Measurements from ENCODE around the gene MEIKIN. TPM values are rescaled to one million over a fixed set of nuclear protein-coding genes. Genes with fewer than 3 reads are reported as not detected.
"Not testable (repeated sequence)": the region's sequence is repeated elsewhere in the genome, so short reads cannot be mapped to it uniquely, and the experiment has no call there.

MEIKIN gene
- polyA plus RNA-seq, 1 donor from 2014 or later: not detected

GRCh38 chr5:131832702-131833101 lies 112.8 kb downstream of the MEIKIN start:
- not testable (repeated sequence) for H3K4me2 ChIP-seq (ENCODE audit: low read length); H2AFZ ChIP-seq (ENCODE audit: low read depth, low read length)

DNA sequence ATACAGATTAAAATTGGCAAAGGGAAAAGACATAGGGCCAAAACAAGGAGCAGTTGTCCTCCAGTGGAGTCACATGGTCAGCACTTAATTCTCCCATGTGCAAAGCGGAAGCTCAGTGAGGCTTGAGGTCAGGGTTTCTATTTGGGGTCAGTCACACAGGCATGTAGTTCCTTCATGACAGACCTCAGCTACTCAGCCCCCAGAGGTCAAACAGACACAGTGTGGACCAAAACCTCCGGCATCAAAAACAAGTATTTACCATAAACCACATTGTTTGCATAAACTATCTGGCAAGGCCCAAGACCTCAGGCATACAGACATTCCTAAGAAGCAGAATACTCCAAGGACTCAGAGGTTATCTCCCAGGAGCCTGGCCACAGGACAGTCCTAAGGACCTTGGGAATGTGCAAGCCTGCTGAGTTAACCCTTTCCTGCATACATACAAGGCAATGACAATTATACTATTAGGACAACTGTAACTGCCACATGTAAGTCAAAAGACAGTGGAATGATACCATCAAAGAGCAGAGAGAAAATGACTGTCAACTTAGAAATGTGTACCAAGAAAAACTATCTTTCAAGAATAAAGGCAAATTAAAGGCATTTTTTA lies 120.0 kb downstream of the MEIKIN start:
- TF ChIP-seq SMC3 (conservative IDR thresholded peaks at IDR 0.05; ENCODE audit: poor library complexity) (no peak), POLR2AphosphoS5 (IDR thresholded peaks at IDR 0.05) (no peak), MXI1 (conservative IDR thresholded peaks at IDR 0.05; ENCODE audit: poor library complexity, severe bottlenecking) (no peak), EZH2 (IDR thresholded peaks at IDR 0.05; ENCODE audit: borderline replicate concordance, insufficient read depth, low read length, poor library complexity, severe bottlenecking) (no peak), EP300 (conservative IDR thresholded peaks at IDR 0.05; ENCODE audit: poor library complexity, severe bottlenecking) (no peak), TAF1 (IDR thresholded peaks at IDR 0.05; ENCODE audit: low read depth) (no peak), REST (IDR thresholded peaks at IDR 0.05; ENCODE audit: borderline replicate concordance) (no peak), RAD21 (conservative IDR thresholded peaks at IDR 0.05) (no peak)
- TF ChIP-seq, protein P1, sequence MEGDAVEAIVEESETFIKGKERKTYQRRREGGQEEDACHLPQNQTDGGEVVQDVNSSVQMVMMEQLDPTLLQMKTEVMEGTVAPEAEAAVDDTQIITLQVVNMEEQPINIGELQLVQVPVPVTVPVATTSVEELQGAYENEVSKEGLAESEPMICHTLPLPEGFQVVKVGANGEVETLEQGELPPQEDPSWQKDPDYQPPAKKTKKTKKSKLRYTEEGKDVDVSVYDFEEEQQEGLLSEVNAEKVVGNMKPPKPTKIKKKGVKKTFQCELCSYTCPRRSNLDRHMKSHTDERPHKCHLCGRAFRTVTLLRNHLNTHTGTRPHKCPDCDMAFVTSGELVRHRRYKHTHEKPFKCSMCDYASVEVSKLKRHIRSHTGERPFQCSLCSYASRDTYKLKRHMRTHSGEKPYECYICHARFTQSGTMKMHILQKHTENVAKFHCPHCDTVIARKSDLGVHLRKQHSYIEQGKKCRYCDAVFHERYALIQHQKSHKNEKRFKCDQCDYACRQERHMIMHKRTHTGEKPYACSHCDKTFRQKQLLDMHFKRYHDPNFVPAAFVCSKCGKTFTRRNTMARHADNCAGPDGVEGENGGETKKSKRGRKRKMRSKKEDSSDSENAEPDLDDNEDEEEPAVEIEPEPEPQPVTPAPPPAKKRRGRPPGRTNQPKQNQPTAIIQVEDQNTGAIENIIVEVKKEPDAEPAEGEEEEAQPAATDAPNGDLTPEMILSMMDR (IDR thresholded peaks at IDR 0.05; ENCODE audit: poor library complexity, severe bottlenecking): no peak
- H3K79me2 ChIP-seq (replicated peaks; ENCODE audit: insufficient read depth, low read length): no peaks in the 10 kb centered on the region
- H3F3A ChIP-seq (ENCODE audit: insufficient read depth, low read length, poor library complexity, severe bottlenecking): no peaks in the 10 kb centered on the region
- no peaks in the 10 kb centered on the region for H3K36me3 ChIP-seq (ENCODE audit: insufficient read depth, low read length)
- H2AFZ ChIP-seq (ENCODE audit: low read depth, low read length): no peak overlapping the region
- no peaks in the 10 kb centered on the region for H3K9me3 ChIP-seq (ENCODE audit: low read length)
- H3K27me3 ChIP-seq (ENCODE audit: insufficient read depth, low read depth, low read length): no peaks in the 10 kb centered on the region
- no peak overlapping the region for H3K4me2 ChIP-seq (ENCODE audit: low read length)
- H3K9me2 ChIP-seq (ENCODE audit: insufficient read depth, low read length): no peaks in the 10 kb centered on the region
- H3K27ac ChIP-seq (ENCODE audit: low read length): no peak overlapping the region
- H3K9ac ChIP-seq (ENCODE audit: low read length): no peak overlapping the region
- H4K20me1 ChIP-seq (ENCODE audit: insufficient read depth): no peaks in the 10 kb centered on the region
- no peak overlapping the region for H3K4me3 ChIP-seq (ENCODE audit: low read length)

More at GRCh38 chr5:131832702-131833101, 112.8 kb downstream of the MEIKIN start:
- H3K9me3 ChIP-seq (ENCODE audit: low read length); H3K9ac ChIP-seq (ENCODE audit: low read length); H3K9me2 ChIP-seq (ENCODE audit: insufficient read depth, low read length); H3K27me3 ChIP-seq (ENCODE audit: insufficient read depth, low read depth, low read length); H3K36me3 ChIP-seq (ENCODE audit: insufficient read depth, low read length); H3K79me2 ChIP-seq (replicated peaks; ENCODE audit: insufficient read depth, low read length); H3K27ac ChIP-seq (ENCODE audit: low read length); H3F3A ChIP-seq (ENCODE audit: insufficient read depth, low read length, poor library complexity, severe bottlenecking); H3K4me3 ChIP-seq (ENCODE audit: low read length); H4K20me1 ChIP-seq (ENCODE audit: insufficient read depth): not testable (repeated sequence)

DNA sequence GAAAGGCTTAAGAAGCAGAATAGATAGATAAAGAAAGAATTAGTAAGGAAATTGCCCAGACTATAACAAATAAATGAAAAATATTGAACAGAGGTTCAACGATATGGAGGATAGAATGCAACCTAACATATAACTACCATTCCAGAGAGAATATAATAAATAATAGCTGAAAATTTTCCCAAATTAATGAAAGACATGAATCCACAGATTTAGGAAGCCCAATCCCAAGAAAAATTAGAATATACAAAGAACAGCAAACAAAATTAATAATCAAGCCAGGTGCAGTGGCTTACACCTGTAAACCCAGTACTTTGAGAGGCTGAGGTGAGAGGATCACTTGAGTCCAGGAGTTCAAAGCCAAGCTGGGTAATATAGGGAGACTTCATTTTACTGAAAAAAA lies 120.8 kb downstream of the MEIKIN start:
- no peaks in the 10 kb centered on the region for H3K27me3 ChIP-seq (ENCODE audit: insufficient read depth, low read depth, low read length)
- no peaks in the 10 kb centered on the region for H3K79me2 ChIP-seq (replicated peaks; ENCODE audit: insufficient read depth, low read length)
- H3K9ac ChIP-seq (ENCODE audit: low read length): no peak overlapping the region
- TF ChIP-seq EZH2 (IDR thresholded peaks at IDR 0.05; ENCODE audit: borderline replicate concordance, insufficient read depth, low read length, poor library complexity, severe bottlenecking): no peak
- TF ChIP-seq EP300 (conservative IDR thresholded peaks at IDR 0.05; ENCODE audit: poor library complexity, severe bottlenecking): no peak
- no peak for TF ChIP-seq SMC3 (conservative IDR thresholded peaks at IDR 0.05; ENCODE audit: poor library complexity)
- TF ChIP-seq REST (IDR thresholded peaks at IDR 0.05; ENCODE audit: borderline replicate concordance): no peak
- TF ChIP-seq MXI1 (conservative IDR thresholded peaks at IDR 0.05; ENCODE audit: poor library complexity, severe bottlenecking): no peak
- H3K4me3 ChIP-seq (ENCODE audit: low read length): no peak overlapping the region
- no peak overlapping the region for H2AFZ ChIP-seq (ENCODE audit: low read depth, low read length)
- H3K4me2 ChIP-seq (ENCODE audit: low read length): no peak overlapping the region
- H3K36me3 ChIP-seq (ENCODE audit: insufficient read depth, low read length): no peaks in the 10 kb centered on the region
- no peaks in the 10 kb centered on the region for H3F3A ChIP-seq (ENCODE audit: insufficient read depth, low read length, poor library complexity, severe bottlenecking)
- H3K9me3 ChIP-seq (ENCODE audit: low read length): no peaks in the 10 kb centered on the region
- no peak overlapping the region for H3K27ac ChIP-seq (ENCODE audit: low read length)
- H4K20me1 ChIP-seq (ENCODE audit: insufficient read depth): no peaks in the 10 kb centered on the region
- H3K9me2 ChIP-seq (ENCODE audit: insufficient read depth, low read length): no peaks in the 10 kb centered on the region

Measured in neural cell (in vitro differentiated cells).